Stimulated activated CD8-positive, alpha-beta memory T cell treated with anti-CD3 and anti-CD28 coated beads, Interleukin-15, amount 100 ng/mL, for 4 hours (primary cell): ENCODE results near the gene ING5.

Source experiments
- DNase-seq, 2 donors: peaks; one replicate each; pipeline ENCODE4 v3.0.0-alpha.2; 2020; ENCODE audit warnings: low read depth in 2 of 2

ING5 gene

DNA sequence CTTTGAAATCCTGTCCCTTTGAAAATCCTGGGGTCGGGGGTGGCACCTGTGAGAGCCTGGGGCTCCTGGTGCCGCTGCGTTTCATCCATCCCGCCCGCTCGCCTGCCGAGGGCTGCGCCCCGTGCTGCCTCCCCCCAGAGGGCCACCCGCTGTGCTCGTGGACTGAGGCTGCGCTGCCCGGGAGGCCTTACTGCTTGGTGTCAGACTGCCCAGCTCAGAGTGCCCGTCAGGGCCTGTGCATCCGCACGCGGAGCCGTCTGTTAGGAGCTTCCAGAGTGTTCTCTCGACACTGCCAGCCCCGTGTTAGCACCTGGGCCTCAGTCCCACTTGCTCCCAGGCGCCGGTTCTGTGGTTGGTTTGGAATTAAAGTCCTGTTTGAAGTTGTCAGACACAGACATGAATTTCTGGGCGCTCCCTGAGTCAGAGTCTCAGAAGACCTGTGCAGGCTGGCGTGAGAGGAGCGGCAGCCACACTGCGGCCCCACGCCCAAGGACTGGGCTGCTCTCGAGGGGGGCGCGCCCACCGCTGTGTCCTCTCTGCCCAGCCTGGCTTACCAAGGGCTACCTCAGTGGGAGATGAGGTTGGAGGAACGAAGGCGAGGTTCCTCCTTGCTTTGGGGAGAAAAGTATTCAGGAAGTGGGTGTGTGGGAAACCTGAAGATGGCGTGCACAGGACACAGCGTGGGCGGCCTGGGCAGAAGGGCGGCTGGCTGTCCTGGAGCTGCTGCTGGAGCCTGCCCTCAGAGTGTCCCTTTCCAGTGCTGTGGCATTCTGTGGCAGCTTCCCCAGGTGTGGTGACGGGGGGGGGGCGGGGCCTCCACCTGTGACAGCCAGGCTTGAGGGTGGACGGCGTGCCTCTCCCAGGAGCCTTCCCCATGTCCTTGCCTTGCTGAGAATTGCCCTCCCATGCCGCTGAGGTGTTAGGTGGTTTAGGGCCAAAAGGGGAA lies 29.3 kb upstream of the ING5 start:
- no peak for DNase-seq

DNA sequence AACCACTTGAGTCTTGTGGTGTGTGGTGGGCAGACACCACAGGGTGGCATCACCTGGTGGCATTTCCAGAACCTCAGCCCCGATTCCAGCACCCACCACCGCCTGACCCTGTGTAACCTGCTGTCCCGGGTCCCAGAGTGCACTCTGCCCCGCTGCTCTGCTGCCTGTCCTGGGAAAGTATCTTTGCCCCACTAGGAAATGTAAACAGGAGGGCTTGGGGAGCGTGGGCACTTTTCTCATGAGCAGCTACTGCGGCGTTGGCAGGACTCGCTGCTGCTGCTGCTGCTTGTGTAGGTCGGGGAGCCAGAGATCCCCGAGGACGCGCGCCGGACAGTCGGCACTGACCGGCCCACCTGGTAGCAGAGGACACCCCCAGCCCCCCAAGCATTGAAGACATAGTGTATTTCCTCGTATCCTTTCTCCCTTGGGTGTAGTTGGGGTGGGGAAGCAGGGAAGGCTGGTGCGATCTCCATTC lies 28.6 kb upstream of the ING5 start:
- DNase-seq = no peak

DNA sequence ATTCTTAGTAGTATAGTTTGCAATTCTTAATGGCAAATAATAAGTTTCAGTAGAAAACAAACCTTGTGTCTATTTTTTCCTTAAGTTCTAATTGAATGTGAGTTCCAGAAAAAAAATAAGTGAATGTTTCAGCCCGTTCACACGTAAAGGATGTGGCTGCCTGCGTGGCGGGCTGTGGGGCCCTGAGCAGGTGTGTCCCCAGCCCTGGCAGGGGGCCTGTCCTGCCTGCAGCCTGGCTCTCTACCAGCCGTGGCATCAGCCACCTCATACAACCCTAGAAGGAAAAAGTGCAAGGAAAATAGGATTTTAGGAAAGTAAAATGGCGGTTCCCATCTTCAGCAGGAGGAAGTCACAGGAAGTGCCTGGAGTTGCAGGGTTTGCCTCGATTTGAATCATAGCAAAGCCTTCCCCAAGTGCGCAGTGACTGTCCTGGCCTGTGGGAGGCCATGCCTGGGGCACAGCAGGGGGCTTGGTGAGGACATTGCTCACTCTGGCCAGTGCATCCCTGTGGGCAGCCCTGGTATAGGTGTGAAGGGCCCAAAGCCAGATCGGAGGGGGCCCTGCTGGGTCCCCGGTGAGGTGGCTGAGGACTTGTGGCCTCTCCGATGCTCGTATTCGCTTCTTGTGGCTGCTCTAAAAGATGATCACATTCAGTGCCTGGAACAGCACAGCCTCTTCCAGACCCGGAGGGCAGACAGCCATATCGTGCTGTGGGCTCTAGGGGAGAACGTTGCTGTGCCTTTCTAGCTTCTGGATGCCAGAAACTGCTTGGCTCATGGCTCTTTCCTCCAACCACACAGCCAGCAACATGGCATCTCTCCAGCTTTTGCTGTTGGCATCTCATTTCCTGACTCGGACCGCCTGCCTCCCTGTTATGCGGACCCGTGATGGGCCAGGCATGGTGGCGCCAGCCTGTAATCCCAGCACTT lies 27.8 kb upstream of the ING5 start:
- no peak for DNase-seq

DNA sequence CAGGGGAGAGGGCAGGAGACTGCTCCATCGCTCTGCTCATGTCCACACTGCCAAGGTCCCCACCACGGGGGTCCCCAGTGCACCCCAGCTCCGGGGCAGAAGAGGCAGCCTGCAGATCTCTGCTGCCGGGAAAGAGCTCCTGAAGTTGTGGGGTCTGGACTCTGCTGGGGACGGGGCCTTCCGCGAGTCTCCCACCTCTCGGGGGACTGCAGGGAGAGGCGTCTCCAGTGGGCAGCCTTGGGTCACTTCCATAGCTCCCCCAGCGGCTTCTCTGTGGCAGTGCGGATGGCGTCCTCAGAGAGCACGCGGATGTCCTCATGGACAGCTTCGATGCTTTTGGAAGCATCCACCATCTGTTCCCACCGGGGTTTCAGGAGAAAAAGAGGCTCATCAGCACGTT lies 26.0 kb upstream of the ING5 start:
- DNase-seq = no peak

DNA sequence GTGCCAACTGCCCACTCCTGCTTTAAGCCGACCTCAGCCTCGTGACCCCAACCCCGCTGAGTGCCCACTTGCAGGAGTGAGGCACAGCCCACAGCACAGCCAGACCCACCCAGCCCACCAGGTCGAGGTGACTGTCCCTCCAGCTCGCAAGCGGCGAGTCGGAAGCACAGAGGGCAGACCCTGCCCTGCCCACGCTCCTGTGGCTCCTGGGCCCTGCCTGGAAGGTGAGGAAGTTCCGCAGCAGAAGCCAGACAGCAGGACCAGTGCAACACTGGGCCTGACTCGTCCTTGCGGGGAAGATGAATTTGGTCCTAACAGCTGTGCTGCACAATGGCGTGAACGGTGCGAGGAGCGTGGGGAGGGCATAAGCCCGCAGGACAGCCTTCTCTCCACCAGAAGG lies 25.2 kb upstream of the ING5 start:
- no peak for DNase-seq

DNA sequence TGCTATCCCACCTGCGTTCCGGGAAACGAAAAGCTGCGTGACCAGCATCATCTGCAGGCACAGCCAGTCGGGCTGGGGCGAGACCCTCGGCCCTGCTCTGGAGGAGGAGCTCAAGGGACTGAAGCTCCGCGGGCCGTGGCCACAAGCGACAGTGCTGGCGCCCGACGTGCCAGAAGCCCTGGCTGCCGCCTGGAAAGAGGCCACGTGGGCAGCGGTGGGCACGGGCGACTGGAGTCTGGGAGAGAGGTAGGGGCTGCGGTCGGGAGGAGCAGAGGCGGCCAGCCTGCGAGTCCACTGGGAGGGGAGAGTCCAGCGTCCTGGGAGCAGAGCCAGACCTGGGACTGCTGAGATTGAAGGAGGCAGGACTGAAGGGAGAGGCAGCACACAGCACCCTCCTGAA lies 24.4 kb upstream of the ING5 start:
- no peak for DNase-seq

DNA sequence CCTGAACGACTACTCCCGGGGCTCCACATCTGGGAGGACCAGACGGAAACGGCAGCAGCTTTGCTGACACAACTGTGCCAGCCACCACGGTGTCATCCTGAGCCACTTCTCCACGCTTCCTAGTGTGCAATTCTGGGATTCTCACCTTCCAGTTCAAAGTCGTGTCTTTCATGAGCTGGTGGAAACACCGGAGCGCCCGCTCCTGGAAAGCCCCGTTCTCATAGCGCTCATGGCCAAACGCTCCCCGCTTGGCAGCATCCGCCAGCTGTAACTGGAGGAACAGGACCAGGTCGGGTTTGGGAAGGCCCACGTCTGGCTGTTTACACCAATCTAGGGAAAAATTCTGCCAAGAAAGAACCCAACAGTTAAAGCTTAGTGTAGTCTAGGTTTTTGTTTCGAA lies 23.5 kb upstream of the ING5 start:
- no peak for DNase-seq

DNA sequence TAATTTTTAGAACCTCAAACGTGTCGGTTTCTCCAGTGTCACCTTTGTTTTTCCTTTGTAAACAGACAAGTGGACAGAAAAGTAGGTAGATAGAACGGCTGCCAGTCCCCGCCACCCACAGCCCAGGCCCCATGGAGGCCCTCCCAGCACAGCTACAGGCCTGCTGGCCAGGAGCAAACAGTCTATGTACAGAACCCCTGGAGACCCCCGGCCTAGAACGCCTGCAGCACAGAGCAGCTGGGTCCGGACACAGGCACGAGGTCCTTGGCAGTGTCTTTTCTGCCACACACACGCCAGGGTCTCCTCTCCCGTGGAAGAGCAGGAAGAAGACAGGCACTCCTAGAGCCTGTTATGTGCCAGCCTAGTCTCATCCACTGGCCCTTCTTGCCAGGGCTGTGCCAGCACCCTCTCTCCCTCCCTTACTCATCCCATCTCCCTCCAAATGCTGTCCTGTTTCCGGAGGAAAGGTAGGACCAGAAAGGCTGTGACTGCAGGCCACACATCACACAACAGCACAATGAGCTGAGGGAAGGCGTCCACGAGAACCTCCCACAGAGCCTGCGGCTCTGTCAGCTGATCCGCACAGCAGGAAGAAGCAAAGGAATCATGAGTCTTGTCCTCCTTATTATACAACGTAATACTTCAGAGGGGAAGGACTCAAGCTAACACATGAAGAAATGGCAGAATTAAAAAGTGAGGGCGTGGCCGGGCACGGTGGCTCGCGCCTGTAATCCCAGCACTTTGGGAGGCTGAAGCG lies 22.9 kb upstream of the ING5 start:
- DNase-seq = no peak

DNA sequence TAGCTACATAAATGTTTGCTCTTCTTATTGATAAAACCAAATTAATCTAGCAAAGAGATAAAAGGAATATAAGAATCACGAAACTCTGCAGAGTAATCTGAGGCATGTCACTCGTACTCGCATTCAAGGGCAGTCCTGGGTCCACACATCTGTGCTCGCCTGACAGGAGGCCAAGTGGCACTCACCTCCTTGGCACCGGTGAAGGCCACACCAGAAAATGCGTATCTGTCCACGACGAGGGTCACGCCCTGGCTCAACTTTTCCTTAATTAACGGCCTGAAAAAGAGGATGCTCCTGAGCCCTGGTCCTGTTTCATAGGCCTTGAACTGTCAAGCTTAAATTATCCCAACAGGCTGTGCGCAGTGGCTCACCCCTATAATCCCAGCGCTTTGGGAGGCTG lies 21.8 kb upstream of the ING5 start:
- no peak for DNase-seq

DNA sequence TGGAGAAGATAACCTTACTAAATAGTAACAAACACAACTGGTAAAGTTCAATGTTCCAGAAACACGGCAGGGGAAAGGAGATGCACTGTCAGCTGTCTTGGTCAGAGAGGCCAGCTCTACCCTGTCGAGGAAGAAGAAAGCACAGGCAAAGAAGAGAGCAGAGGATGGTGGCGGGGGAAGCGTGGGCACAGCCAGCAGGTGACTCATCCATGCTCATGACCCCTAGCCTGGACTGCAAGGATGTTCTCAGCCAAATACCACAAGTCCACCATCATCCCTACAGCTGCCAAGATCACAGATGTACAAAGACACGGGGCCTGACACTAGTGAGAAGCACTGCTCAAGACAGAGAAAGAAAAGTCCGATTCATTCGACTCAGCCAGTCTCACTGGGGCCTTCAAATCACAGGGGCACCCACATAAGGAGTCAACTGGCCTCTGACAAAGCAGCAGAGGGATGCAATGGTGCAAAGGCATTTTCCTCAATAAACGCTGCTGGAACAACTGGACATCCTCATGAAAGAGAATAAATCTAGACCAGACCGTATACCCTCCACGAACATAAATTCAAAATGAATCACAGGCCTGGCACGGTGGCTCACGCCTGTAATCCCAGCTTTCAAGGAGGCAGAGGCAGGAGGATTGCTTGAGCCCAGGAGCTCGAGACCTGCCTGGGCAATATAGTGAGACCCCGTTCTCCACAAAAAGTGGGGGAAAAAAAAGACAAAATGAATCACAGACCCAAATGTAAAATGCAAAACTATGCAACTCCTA lies 20.8 kb upstream of the ING5 start:
- no peak for DNase-seq

DNA sequence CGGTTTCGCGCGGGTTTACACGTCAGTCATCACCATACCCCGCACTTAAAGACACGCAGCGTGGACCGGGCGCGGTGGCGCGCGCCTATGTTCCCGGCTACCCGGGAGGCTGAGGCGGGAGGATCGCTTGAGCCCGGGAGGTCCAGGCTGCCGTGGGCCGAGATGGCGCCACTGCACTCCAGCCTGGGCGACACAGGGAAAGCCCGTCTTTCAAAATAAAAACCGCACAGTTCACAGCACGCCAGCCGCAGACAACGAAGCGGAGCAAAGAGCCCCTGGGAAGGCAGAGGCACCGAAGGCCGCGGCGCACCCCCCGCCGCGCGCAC lies 15.6 kb upstream of the ING5 start:
- no peak for DNase-seq

DNA sequence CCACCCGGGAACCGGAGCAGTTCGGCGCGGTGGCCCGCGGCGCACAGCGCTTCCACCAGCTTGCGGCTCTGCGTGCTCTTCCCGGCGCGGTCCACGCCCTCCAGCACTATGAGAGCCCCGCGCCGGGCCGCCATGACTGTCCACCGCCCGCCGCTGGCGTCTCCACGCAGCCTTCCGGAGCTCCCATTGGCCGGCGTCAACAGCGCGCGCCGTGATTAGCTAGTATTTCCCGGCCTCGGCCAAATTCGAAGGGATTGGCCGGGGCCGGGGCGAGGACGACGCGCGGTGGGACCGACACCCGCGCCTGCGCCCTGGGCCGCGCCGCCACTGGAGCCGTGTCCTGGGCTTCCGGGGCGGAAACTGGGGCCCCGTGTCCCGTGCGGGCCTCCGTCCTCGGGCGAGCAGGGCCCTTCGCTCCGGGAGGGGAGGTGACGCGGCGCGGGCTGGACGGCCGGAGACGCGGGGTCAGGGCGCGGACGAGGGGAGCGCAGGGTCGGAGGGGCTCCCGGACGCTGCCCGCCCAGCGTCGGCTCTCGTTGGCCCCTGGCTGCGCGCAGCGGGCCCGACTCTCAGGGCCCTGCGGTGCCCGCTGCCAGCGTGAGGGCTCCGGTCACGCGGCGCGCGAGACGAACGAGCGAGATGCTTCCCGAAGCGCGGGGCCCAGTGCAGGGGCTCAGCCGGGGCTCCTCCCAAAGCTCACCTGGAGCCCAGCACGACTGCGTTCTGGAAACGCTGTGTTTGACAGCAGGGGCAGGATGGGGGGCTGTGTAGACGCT lies 15.0 kb upstream of the ING5 start, which contains the start of gene DTYMK:
DTYMK (minus strand) TSS at position 166 of the 776 bp plus-strand sequence; CDS start at position 134, 32 bp downstream.
- DNase-seq = peak; percentile 87 to 93

DNA sequence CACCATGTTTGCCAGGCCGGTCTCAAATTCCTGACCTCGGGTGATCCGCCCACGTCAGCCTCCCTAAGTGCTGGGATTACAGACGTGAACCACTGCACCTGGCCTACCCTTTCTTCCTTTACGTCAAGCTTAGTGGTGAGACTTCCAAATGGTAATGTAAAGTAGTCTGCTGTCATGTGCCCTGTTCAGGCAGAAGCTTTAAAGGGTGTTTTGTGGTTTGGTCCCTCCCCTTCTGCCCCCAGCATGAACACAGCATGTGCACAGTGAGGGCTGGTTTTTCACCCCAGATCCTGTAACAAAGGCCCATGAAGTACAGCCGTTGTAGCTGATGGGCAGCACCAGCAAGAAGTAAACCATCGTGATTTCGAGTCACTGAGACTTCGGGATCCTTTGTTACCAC lies 12.5 kb upstream of the ING5 start:
- no peak for DNase-seq

DNA sequence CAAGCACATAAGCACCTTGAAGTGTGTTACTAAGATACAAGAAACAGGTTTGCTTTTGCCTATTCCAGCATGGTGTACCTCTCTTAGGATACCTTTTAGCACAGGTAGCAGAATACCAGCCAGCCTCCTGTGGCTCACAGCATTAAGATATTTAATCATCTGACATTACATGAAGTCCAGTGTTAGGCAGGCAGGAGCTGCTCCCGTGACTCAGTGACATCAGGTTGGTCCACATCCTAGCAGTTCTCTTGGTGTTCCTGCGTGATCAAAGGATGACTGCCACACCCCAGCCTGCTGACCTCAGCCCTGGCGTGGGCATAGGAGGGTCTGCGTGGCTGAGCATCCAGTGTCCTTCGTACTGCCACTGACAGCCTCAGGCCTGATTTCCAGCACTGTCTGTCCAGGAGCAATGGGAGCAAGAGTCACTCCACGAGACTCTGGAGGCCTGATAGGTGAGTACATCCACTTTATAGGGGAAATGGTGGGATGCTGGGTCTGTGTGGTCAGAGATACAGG lies 11.6 kb upstream of the ING5 start:
- no peak for DNase-seq

DNA sequence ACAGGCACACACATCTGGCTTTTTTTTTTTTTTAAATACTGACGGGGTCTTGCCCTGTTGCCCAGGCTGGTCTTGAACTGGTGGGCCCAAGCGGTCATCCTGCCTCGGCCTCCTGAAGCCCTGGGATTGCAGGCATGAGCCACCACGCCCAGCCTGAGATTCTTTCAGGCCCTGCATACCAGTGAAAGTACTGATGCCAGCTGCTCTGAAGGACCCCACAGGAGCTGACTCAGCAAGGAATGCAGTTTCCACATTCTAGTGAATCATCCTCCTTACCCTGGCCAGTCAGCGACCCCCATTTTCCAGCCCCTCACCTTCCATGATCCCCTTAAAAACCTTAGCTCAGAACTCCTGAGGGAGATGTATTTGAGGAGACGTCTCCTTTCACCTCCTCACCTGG lies 9.4 kb upstream of the ING5 start:
- DNase-seq = no peak

DNA sequence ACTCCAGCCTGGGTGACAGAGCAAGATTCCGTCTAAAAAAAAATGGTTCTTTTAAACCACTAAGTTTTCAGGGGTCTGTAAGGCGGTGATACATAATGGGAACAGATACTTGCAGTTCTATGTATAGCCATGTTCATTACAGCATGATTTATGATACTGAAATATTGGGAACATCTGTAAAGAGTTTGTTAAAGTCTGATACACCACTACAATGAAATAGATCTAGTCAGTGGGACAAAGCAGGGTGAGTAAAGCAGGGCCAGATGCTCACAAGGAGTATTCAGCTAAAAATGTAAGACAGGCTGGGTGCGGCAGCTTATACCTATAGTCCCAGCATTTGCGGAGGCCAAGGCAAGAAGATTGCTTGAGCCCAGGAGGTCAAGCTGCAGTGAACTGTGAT lies 6.2 kb upstream of the ING5 start:
- DNase-seq = no peak

DNA sequence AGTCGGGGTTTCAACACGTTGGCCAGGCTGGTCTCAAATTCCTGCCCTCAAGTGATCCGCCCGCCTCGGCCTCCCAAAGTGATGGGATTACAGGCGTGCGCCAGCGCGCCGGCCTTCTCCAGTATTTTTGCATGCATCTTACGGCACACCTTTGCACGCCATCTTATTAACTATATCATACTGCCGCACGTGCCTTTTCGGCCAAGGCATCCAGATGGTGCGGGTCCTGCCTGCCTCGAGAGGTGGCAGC lies 765 bp upstream of the ING5 start:
- no peak for DNase-seq

DNA sequence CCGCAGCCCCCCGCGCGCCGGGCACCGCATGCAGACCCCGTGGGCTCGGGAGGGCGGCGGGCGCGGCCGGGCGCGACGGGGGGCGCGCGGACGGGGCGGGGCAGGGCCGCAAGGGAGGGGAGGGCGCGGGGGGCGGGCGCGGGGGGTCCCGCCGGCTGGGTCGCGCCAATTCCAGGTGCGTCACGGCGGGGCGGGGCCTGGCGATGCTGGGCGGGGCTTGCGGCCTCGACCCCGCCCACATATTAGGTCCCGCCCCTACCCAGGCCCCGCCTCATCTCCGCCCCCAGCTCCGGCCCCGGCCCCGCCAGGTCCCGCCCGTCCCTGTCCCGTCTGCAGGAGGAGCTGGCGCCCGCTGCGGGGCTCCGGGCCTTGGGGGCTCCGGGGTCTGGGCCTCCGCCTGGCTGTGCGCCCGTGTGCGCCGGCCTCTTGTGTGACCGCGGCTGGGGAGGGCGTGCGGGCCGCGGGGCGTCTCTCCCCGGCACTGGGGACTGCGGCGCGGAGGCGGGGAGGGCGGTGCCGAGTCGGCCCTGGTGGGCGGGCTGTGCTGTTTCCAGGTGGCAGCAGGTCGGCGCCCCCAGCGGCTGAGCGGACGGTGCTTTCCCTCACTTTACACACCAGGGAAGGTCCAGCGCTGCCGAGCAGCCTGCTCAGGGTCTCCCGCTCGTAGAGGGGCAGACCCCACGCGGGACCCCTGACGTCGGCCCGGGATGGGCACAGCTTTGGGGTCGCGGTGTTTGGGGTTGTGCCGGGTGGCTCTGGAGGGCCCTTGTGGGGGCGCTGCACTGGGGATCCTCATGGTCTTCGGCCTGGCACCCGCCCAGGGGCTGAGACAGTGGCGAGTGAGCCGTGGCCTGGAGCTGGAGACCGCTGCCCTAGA lies 554 bp downstream of the ING5 start:
- DNase-seq = peak; percentile 85 to 88

DNA sequence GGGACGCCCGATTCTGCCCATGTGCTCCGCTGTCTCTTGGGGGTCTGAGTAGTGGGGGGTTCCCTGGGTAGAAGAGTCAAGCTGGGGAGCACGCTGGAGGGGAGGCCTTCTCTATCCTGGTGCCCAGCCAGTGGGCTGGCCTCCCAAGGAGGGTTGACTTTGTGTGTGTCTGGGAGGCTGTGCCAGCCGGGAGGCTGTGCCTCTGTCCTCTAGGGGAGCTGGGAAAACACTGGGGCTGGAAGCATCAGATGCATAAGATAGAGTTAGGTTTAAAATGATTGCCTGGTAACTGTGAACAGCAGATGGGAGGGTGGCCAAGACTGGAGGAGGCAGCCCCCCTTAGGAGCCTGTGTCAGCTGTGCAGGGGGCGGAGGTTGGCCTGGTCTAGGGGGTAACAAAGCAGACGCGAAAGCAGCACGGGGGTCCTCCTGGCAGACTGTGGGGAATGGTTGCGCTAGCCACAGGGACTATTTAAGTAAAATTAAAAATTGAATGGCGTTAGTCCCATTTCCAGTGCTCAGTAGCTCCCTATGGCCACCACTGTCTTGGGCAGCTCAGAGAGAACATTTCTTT lies 1.3 kb downstream of the ING5 start:
- no peak for DNase-seq
